Right renal cortex interstitium (tissue), 3 donors: ENCODE results near the gene PRKCZ. TPM values are rescaled to one million over a fixed set of nuclear protein-coding genes. Genes with fewer than 3 reads are reported as not detected.

ENCODE experiments used
- DNase-seq, 3 donors: peaks; one replicate each; pipeline ENCODE4 v3.0.0-alpha.2; 2013; ENCODE audit warnings: low read depth in 3 of 3, low spot score in 2 of 3
- polyA plus RNA-seq, 3 donors: library from polyadenylated mRNA; unstranded; fragments of 120-200 nt; gene quantifications; one replicate each; pipeline ENCODE4 v1.2.1, GENCODE V29; 2013; ENCODE audit not compliant: insufficient read length in 3 of 3

Gene PRKCZ
- polyA plus RNA-seq, 3 donors: 33.6 to 36.8 (median 35.1) TPM

DNA sequence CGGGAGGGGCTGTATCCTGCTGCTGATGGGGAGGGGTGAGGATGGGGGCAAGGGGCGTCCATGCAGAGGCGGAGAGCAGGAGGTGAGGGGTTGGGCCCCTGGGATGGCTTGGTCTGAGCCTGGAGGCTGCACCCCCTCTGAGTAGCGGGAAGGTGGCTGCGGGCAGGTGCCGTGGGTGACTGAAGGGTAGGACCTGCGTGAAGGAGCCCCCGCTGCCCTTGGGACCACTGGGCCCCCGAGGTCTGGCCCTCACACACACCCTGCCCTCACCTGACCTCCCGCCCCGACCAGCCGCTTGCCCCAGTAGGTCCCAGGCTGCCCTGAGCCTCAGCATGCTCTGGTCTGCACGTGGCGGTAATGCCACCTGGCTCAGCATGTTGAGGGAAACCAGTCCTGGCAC lies 165.1 kb downstream of the PRKCZ start:
- no peak for DNase-seq

- no peak for DNase-seq
Measured at GRCh38 chr1:2215909-2216766, 165.9 kb downstream of the PRKCZ start.

- no peak for DNase-seq
Measured at GRCh38 chr1:2216767-2217058, 166.5 kb downstream of the PRKCZ start.

DNA sequence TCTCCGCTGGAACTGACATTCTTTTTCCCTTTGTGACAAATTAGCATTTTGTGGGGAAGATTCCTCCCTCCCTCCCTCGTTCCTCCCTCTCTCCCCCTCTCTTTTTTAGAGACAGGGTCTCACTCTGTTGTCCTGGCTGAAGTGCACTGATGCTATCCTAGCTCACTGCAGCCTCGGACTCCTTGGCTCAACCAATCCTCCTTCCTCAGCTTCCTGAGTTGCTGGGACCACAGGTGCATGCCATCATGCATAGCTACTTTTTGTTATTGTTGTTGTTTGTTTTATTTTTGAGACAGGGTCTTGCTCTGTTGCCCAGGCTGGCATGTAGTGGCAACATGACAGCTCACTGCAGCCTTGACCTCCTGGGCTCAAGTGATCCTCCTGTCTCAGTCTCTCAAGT lies 171.1 kb downstream of the PRKCZ start:
- no peak for DNase-seq

GRCh38 chr1:2224170-2224584 lies 174.0 kb downstream of the PRKCZ start:
- DNase-seq: no peak

GRCh38 chr1:2224631-2225428 lies 174.6 kb downstream of the PRKCZ start:
- DNase-seq: no peak

DNA sequence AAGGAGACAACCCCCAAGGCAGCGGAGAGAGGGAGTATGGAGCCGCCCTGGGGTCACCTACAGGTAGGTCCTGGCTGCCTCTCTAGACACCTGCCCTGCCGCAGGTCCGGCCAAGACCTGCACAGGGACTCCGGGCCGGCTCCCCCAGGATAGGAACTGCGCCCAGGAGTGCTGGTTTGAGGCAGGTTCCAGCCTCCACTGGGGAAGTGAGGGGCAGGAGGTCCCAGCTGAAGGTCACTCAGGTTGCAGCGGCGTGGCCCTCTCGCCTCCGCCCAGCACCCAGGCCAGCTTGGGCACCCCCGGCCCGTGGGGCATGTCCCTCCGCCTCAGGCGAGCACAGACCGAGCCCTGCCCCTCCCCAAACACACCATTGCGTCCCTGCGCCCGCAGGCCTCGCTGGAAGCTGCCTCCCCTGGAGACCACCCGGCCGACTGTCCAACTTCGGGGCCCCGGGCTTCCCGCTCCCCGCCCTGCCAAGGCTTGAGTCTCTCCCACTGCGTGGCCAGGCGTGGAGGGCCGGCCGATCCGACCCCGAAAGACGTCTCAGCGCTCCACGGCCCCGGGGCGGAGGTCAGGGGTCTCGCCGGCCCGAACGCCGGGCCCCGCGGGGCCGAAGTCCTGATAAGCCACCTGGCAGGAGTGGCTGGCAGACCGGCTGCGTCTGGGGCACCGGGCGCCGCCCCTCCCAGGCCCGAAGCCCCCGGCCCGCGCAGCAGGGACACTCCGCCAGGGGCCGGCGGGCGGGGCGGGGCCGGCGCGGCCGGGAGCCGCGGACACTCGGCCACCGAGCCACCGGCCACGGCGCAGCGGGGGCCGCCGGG lies 176.5 kb downstream of the PRKCZ start:
- DNase-seq: no peak

- peak in 2 of 3 donors; percentile 92 to 95 for DNase-seq
Measured at GRCh38 chr1:2227346-2228156, 177.3 kb downstream of the PRKCZ start.

GRCh38 chr1:2228157-2228594 lies 178.0 kb downstream of the PRKCZ start, which contains the start of gene SKI:
SKI (plus strand) TSS chr1:2228319; CDS start chr1:2228767, 448 bp downstream.
- no peak for DNase-seq

- no peak for DNase-seq
Measured at GRCh38 chr1:2228694-2229036, 178.5 kb downstream of the PRKCZ start.

GRCh38 chr1:2229037-2229864 lies 179.0 kb downstream of the PRKCZ start:
- no peak for DNase-seq

GRCh38 chr1:2229911-2230731 lies 179.9 kb downstream of the PRKCZ start:
- DNase-seq: no peak

DNA sequence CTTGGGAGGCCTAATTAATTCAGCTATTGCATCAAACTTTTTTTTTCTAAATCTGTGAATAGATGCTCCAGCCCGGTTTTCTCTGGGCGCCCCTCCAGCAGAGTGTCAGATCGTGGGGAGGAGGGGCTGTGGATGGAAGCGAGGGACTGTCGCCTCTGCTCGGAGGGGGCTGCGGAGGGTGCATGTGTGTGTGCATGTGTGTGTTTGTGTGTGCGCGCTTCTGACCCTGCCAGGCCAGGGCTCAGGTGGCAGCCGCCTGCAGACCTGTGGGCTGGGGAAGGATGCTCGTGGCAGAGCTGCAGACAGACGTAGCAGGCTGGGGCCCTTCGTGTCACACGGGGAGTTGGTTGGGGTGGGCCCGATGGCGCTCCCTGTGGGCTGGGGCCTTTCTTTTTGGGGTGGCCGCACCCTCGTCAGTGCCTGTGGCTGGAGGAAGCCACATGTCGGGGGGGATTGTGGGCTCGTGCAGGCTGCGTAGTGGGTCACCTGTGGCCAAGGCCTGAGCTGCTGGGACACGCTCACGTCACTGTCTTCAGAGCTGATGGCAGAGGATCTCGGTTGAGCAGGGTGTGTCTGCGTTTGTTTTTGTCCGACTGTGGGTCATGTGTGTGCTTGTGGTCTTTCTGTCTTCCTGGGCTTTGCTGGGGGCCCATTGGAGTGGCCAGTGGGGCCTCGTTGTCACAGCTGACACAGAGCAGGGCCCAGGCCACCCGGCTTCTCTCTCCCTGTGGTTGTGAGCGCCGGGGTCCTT lies 180.7 kb downstream of the PRKCZ start:
- DNase-seq: no peak

DNA sequence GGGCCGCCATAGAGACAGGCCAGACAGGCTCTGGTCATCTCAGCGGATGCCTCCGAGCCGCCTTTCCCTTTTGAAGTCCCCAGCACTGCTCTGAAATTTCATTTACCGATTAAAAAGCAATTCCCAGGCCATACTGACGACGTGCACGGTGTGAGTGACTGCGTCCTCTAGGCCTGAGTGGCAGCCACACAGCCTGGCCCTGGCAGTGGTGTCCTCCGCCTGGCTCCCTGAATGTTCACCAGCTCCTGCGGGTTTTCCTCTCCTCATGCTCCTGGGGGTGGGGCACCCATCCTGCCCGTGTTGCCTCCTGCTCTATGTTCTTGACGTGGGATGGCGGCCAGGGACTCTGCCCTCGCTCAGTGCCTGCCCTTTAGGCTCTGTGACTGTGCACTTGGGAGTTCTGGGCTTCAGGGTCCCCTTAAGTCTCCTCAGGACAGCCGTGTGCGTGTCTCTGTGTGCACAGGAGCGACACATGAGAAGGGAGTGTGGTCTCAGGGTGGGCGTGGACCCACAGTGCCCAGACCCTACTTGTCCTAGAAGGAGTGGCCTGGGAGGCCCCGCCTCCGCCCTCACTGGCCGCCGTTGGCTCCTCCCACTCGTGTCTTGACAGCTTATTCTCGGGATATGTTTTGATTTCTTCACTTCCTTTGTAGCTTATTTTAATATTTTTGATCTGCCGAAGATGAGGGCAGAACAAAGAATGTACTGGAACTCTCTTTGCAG lies 181.5 kb downstream of the PRKCZ start:
- no peak for DNase-seq

- no peak for DNase-seq
Measured at GRCh38 chr1:2232255-2232915, 182.2 kb downstream of the PRKCZ start.

GRCh38 chr1:2232916-2233438 lies 182.8 kb downstream of the PRKCZ start:
- no peak for DNase-seq
